Right lobe of liver (tissue), 6 donors: ENCODE measurements around the gene THSD8. TPM values are rescaled to one million over a fixed set of nuclear protein-coding genes. Genes with fewer than 3 reads are reported as not detected.

Source experiments
- ATAC-seq, 4 donors: fragments of 200-7000 bp; cut with Tn5 transposase; one replicate each; pipeline ENCODE4 v1.9.1; 2020; ENCODE audit warnings: mild to moderate bottlenecking in 4 of 4, moderate library complexity in 4 of 4
- DNase-seq, 3 donors: peaks; one replicate each; pipeline ENCODE4 v3.0.0-alpha.2; 2020
- H3K27ac ChIP-seq, 3 donors: fragments of 200-600 bp; one replicate each; pipeline ENCODE4 v1.8.0; 2022
- H3K27me3 ChIP-seq, 2 donors: fragments of 200-600 bp; one replicate each; pipeline ENCODE4 v1.8.0; 2022
- H3K36me3 ChIP-seq, 4 donors: fragments of 200-600 bp; sonication (generic) in 1 of 4; one replicate each; pipeline versions ENCODE4 v1.5.1 to v1.8.0; 2017 to 2022; ENCODE audit warnings: control low read depth in 1 of 4
- H3K4me1 ChIP-seq, 4 donors: fragments of 200-600 bp; sonication (generic) in 1 of 4; one replicate each; pipeline versions ENCODE4 v1.5.1 to v1.8.0; 2017 to 2022; ENCODE audit warnings: control low read depth in 1 of 4
- H3K4me3 ChIP-seq, 3 donors: fragments of 200-600 bp; one replicate each; pipeline ENCODE4 v1.8.0; 2022
- H3K9me3 ChIP-seq, 4 donors: fragments of 200-600 bp; sonication (generic) in 1 of 4; one replicate each; pipeline versions ENCODE4 v1.5.1 to v1.8.0; 2017 to 2022; ENCODE audit warnings: control low read depth in 1 of 4
- POLR2A ChIP-seq: fragments of 450-650 bp; IDR thresholded peaks from one replicate; pipeline ENCODE4 v1.6.1; 2017; ENCODE audit warnings: antibody characterized with exemption, mild to moderate bottlenecking
- WGBS: methylation state at CpG from one replicate; pipeline ENCODE4 v1.1.6; 2018; ENCODE audit warnings: low coverage, low lambda C conversion rate; ENCODE audit not compliant: insufficient coverage; ENCODE audit errors: missing lambda C conversion rate; 5-methylcytosine and 5-hydroxymethylcytosine counted together
- intact Hi-C, 2 donors: fragments of 100-400 bp; cut with DNase I; formaldehyde crosslinking; loops; one replicate each; pipeline versions ENCODE4 v1.11.2 to v1.14.1; 2022
- total RNA-seq, 6 experiments: library from RNA; depleted of rRNA in 2 of 6; stranded (reverse); fragments of >200 nt in 2 of 6; fragmentation: NEBNext Ultra II Directional in 3 of 6; extraction: Animal tissue kit (Norgen Biotek cat#: 25700) in 3 of 6; gene quantifications; one replicate each; pipeline versions ENCODE4 v1.1.0 to v1.2.4, GENCODE V29; 2016 to 2023
- TF ChIP-seq, protein P1 (sequence below), 4 donors: fragments of 200-600 bp in 3 of 4; fragments of 450-650 bp in 1 of 4; IDR thresholded peaks; one replicate each; pipeline versions ENCODE4 v1.5.1 to v1.8.0; 2016 to 2022; ENCODE audit warnings: antibody characterized with exemption in 4 of 4, mild to moderate bottlenecking in 2 of 4
- donor health status: DM: no; HTN: yes; CAD: no.
- donor health status: DM: no; HTN: no; CAD: no.
- donor health status: DM: no; HTN: no; CAD: no.
- donor health status: DM: no; HTN: yes; CAD: no.
- donor health status: DM: no; HTN: yes; CAD: no.

THSD8 gene
- total RNA-seq, 6 experiments from 2014 or later: 0.62 to 2.0 (median 1.2) TPM; not detected in 1

DNA sequence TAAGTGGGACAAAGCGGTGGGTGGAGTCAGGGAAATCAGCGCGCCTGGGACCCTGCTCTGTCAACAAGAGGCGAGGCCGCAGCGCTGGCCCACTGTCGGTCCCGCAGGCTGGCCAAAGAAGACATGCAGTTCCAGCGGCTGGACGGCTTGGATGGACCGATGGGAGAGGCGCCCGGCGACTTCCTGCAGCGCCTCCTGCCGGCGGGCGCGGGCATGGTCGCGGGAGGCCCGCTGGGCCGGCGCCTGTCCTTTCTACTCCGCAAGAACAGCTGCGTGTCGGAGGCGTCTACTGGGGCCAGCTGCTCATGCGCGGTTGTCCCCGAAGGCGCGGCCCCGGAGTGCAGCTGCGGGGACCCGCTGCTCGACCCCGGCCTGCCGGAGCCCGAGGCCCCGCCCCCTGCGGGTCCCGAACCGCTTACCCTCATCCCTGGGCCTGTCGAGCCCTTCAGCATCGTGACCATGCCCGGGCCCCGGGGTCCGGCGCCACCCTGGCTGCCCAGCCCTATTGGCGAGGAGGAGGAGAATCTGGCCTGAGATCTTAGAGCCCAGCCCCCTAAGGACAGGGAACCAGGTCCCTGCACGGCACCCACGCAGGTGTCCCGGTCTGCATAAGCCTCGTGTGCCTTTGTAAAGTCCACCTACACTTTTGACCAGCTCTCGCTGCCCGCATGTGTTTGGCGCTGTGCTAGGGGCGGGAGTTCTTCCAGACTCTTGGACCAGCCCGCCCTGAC lies 44.2 kb upstream of the THSD8 start:
- intact Hi-C loops: loop anchor here in 1 of 2 donors (10.0 kb wide), 1 partner anchor 53 kb away; no protein-coding TSS in a partner anchor
- 26% methylated on average over 6 of the region's 60 CpGs for WGBS
- no peaks in the 10 kb centered on the region for H3K27me3 ChIP-seq
- peaks cover 0 to 11% (median 3%) of the 10 kb centered on the region in 4 donors for H3K4me1 ChIP-seq
- no peak overlapping the region for H3K27ac ChIP-seq
- H3K36me3 ChIP-seq: no peaks in the 10 kb centered on the region
- TF ChIP-seq, protein P1, sequence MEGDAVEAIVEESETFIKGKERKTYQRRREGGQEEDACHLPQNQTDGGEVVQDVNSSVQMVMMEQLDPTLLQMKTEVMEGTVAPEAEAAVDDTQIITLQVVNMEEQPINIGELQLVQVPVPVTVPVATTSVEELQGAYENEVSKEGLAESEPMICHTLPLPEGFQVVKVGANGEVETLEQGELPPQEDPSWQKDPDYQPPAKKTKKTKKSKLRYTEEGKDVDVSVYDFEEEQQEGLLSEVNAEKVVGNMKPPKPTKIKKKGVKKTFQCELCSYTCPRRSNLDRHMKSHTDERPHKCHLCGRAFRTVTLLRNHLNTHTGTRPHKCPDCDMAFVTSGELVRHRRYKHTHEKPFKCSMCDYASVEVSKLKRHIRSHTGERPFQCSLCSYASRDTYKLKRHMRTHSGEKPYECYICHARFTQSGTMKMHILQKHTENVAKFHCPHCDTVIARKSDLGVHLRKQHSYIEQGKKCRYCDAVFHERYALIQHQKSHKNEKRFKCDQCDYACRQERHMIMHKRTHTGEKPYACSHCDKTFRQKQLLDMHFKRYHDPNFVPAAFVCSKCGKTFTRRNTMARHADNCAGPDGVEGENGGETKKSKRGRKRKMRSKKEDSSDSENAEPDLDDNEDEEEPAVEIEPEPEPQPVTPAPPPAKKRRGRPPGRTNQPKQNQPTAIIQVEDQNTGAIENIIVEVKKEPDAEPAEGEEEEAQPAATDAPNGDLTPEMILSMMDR (IDR thresholded peaks at IDR 0.05): peak; percentile 95 to 98 (median 97)
- TF ChIP-seq POLR2A: no peak
- peak; percentile 76 to 82 (median 78) for DNase-seq
- ATAC-seq: peak; percentile 90 to 96 (median 93)
- no peaks in the 10 kb centered on the region for H3K9me3 ChIP-seq
- H3K4me3 ChIP-seq: peak overlapping the region; percentile 32 to 50 (median 36)

DNA sequence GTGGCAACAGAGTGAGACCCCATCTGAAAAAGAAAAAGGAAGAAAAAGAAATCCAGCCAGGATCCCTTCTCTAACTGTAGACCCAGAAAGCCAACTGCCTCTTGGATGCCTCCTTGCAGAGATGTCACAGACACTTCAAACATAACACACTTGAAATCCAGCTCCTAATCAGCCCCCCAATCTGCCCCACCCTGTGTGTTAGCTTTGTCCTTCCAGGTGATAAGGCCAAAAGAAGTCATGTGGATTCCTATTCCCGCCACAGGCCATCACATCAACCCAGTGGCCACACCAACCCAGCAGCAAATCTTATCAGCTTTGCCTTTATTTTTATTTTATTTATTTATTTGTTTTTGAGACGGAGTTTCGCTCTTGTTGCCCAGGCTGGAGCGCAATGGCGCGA lies 42.2 kb upstream of the THSD8 start:
- no peaks in the 10 kb centered on the region for H3K36me3 ChIP-seq
- 91% methylated on average over 6 of the region's 6 CpGs for WGBS
- no peaks in the 10 kb centered on the region for H3K27me3 ChIP-seq
- H3K4me1 ChIP-seq: peaks cover 0 to 11% (median 3%) of the 10 kb centered on the region in 4 donors
- ATAC-seq (no peak), DNase-seq (no peak)
- H3K4me3 ChIP-seq: no peak overlapping the region
- intact Hi-C loops: loop anchor here in 1 of 2 donors (10.0 kb wide), 2 partner anchors 55 to 85 kb away; no protein-coding TSS in a partner anchor
- H3K9me3 ChIP-seq: no peaks in the 10 kb centered on the region
- no peak for TF ChIP-seq POLR2A
- TF ChIP-seq, protein P1 (IDR thresholded peaks at IDR 0.05): no peak
- H3K27ac ChIP-seq: no peak overlapping the region

DNA sequence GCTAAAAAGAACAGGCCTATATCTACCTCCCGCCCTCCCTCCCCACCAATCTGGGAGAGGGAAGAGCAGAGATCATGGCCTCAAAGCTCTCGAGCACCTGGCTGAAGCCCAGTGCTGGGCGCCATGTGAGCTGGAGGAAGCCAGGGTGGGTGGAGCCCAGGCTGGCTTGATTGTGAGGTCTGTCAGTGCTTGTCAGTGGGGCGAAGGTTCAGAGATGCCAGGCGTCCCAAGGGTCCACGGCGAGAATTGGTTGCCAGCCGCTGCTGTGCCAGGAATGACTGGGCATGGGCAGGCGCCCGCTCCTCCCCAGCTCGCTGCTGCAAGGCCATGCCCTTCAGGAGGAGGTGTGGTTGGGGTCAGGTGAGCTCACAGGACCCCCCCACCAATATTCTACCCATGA lies 38.8 kb upstream of the THSD8 start:
- Histone ChIP-seq H3K4me1 (peaks cover 0 to under 1% (median under 1%) of the 10 kb centered on the region in 4 donors), H3K4me3 (no peak overlapping the region), H3K9me3 (no peaks in the 10 kb centered on the region), H3K36me3 (no peaks in the 10 kb centered on the region), H3K27me3 (no peaks in the 10 kb centered on the region), H3K27ac (peak overlapping the region in 1 of 3 donors; percentile 65)
- intact Hi-C loops: loop anchor here in 1 of 2 donors (10.0 kb wide), 1 partner anchor 82 kb away; no protein-coding TSS in a partner anchor
- DNase-seq (peak in 2 of 3 donors; percentile 79), ATAC-seq (peak in 3 of 4 donors; percentile 5 to 82 (median 38))
- TF ChIP-seq, protein P1 (IDR thresholded peaks at IDR 0.05): no peak
- TF ChIP-seq POLR2A: no peak
- WGBS: 83% methylated on average over 2 of the region's 11 CpGs

DNA sequence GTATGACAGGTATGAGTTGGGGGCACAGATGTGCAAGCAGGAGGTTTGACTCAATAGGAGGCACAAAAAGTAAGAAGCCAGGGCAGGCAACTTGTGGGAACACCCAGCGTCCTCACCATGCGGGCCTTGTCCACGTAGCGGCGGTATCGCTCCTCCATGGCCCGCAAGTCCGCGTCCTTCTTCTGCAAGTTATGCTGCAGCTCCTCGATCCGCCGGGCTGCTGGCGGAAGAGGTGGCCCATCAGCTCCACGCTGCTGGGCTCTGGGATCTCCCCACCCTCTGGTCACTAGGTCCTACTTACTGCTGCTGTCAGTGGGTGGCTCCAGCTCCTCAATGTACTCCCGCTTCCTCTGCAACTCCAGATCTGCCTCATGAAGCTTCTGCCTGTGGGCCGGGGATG lies 37.2 kb upstream of the THSD8 start:
- TF ChIP-seq POLR2A: no peak
- TF ChIP-seq, protein P1 (IDR thresholded peaks at IDR 0.05): no peak
- DNase-seq: no peak
- no peak overlapping the region for H3K4me3 ChIP-seq
- 100% methylated on average over 1 of the region's 16 CpGs for WGBS
- H3K4me1 ChIP-seq: no peaks in the 10 kb centered on the region
- H3K9me3 ChIP-seq: no peaks in the 10 kb centered on the region
- no peaks in the 10 kb centered on the region for H3K27me3 ChIP-seq
- intact Hi-C loops: loop anchor here in 1 of 2 donors (10.0 kb wide), 1 partner anchor 80 kb away; no protein-coding TSS in a partner anchor
- no peak for ATAC-seq
- no peak overlapping the region for H3K27ac ChIP-seq
- H3K36me3 ChIP-seq: no peaks in the 10 kb centered on the region
